Measurements from ENCODE around the gene COX5A.
"Not testable (repeated sequence)": the region's sequence is repeated elsewhere in the genome, so short reads cannot be mapped to it uniquely, and the experiment has no call there.

COX5A gene

DNA sequence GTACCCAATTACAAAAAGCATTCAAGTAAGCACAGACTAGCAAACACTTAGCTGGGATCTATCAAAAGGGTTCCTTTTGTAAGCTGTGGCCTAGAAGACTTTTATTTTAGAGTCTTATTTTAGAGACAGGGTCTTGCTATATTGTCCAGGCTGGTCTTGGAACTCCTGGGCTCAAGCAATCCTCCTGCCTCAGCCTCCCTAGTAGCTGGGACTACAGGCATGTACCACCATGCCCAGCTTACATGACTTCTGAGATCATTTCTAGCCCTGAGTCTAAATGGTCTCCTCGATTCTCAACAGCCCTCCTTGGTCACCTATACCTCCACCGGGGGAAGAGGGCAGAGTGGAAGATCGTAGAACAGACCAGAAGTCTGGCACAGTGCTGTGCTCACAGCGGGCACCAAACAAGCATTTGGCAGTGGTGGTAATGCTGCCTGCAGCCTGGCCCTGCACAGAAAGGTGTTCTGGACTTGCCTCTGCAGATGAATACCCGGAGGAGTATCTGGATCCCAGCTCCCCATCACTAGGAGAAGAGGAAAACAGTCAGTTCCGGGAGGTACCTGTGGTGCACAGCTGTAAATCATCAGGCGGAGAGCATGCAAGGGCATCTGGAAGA lies 33.6 kb downstream of the COX5A start:
- H3K27ac ChIP-seq (ENCODE audit: insufficient read depth, low read depth, low read length, poor library complexity, severe bottlenecking), result no peak overlapping the region
- 94 to 96% methylated on average over 7 of the region's 7 CpGs for WGBS, 2 experiments
- H3K9me3 ChIP-seq (ENCODE audit: control insufficient read depth, low read length), result no peaks in the 10 kb centered on the region
- H3K4me3 ChIP-seq (ENCODE audit: insufficient read depth, low read depth, low read length), result no peak overlapping the region
- no peaks in the 10 kb centered on the region for H3K27me3 ChIP-seq (ENCODE audit: control insufficient read depth, insufficient read depth, low read length, poor library complexity, severe bottlenecking)
- H3K36me3 ChIP-seq (ENCODE audit: control insufficient read depth, insufficient read depth, low read length), result peaks cover 19% of the 10 kb centered on the region
- H3K4me1 ChIP-seq (ENCODE audit: control insufficient read depth, insufficient read depth, low read length), result no peaks in the 10 kb centered on the region

DNA sequence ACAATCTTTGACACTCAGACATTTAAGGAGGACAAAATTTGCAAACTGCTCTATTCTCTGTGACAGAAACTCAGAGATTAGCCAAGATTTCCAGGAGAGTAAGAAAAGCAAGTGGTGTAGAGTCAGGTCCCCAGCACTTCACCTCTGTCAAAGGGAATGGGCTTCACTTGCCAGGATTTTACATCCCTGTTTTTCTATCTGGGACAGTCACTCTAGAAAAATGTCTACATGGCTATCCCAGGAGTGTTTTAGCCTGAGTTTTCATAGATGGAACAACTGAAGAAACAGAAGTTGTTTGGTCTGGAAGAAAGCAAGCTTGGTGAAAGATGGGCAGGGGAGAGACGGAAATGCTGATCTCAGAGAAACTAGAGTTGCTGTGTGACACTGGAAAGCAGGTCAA lies 34.2 kb downstream of the COX5A start:
- H3K27me3 ChIP-seq (ENCODE audit: control insufficient read depth, insufficient read depth, low read length, poor library complexity, severe bottlenecking), result no peaks in the 10 kb centered on the region
- H3K36me3 ChIP-seq (ENCODE audit: control insufficient read depth, insufficient read depth, low read length), result peaks cover 24% of the 10 kb centered on the region
- no peaks in the 10 kb centered on the region for H3K9me3 ChIP-seq (ENCODE audit: control insufficient read depth, low read length)
- no peak overlapping the region for H3K27ac ChIP-seq (ENCODE audit: insufficient read depth, low read depth, low read length, poor library complexity, severe bottlenecking)
- WGBS, 2 experiments, result 95 to 96% methylated on average over 1 of the region's 1 CpG
- H3K4me3 ChIP-seq (ENCODE audit: insufficient read depth, low read depth, low read length), result no peak overlapping the region
- no peaks in the 10 kb centered on the region for H3K4me1 ChIP-seq (ENCODE audit: control insufficient read depth, insufficient read depth, low read length)

DNA sequence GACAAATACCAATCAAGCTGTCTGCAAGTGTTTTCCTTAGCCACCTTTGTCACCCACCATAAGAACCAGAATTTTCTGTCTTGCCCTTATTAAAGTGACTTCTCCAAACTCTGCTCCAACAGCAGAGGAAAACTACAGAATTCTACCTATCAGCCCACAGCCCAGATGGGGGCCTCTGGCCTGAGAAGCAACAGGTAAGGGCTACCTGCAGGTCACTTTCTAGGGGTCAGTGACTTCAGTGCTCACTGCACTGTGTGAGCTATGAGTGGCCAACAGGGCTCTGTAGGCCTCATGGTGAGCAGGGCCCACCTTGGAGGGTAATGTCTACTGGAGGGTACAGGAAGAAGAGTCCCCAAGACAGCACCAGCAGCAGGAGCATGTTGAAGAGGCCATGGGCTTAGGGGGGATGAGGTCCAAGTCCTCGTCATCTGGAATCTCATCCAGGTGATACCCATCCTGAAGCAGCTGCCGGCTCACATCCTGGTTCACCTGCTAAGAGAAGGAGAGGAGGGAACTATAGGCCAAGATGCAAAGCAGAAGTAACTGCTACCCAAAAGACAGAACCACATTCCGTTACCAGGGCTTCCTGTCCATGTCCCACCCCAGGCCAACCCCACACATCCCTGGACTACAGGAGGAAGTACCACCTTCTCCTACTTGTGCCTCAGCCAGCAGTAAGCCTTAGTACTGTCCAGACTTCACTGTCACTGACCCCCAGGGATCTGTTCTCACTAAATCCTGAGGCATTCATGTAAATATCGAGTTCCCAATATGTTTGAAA lies 35.4 kb downstream of the COX5A start:
- Histone ChIP-seq H3K27me3 (ENCODE audit: control insufficient read depth, insufficient read depth, low read length, poor library complexity, severe bottlenecking) (no peaks in the 10 kb centered on the region), H3K36me3 (ENCODE audit: control insufficient read depth, insufficient read depth, low read length) (peaks cover 30% of the 10 kb centered on the region), H3K4me3 (ENCODE audit: insufficient read depth, low read depth, low read length) (no peak overlapping the region), H3K9me3 (ENCODE audit: control insufficient read depth, low read length) (no peaks in the 10 kb centered on the region), H3K4me1 (ENCODE audit: control insufficient read depth, insufficient read depth, low read length) (no peaks in the 10 kb centered on the region), H3K27ac (ENCODE audit: insufficient read depth, low read depth, low read length, poor library complexity, severe bottlenecking) (no peak overlapping the region)
- WGBS, 2 experiments, result 95 to 96% methylated on average over 4 of the region's 4 CpGs

DNA sequence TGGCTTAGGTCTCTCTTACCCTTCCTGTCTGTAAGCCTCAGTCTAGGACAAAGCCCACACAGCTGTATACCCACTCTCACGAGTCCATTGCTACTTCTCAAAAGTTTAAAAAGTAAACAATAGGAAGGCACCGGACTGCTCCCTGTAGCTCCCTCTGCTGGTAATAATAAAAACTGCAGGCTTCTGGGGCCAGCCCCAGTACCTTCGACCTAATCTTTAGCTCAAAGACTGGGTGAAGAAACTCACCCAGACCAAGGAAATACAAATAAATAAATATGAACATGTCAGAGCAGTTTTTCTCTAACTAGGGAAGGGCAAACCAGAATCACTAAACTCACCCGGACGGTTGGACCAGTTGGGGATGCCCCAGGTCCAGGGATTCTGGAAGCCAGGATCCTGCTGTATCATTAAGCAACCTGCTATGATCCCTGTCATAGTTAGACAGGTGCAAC lies 36.2 kb downstream of the COX5A start:
- Histone ChIP-seq H3K4me1 (ENCODE audit: control insufficient read depth, insufficient read depth, low read length) (no peaks in the 10 kb centered on the region), H3K36me3 (ENCODE audit: control insufficient read depth, insufficient read depth, low read length) (peaks cover 33% of the 10 kb centered on the region), H3K27ac (ENCODE audit: insufficient read depth, low read depth, low read length, poor library complexity, severe bottlenecking) (no peak overlapping the region), H3K27me3 (ENCODE audit: control insufficient read depth, insufficient read depth, low read length, poor library complexity, severe bottlenecking) (no peaks in the 10 kb centered on the region), H3K9me3 (ENCODE audit: control insufficient read depth, low read length) (no peaks in the 10 kb centered on the region), H3K4me3 (ENCODE audit: insufficient read depth, low read depth, low read length) (no peak overlapping the region)
- WGBS, 2 experiments, result 48 to 56% methylated on average over 5 of the region's 5 CpGs

DNA sequence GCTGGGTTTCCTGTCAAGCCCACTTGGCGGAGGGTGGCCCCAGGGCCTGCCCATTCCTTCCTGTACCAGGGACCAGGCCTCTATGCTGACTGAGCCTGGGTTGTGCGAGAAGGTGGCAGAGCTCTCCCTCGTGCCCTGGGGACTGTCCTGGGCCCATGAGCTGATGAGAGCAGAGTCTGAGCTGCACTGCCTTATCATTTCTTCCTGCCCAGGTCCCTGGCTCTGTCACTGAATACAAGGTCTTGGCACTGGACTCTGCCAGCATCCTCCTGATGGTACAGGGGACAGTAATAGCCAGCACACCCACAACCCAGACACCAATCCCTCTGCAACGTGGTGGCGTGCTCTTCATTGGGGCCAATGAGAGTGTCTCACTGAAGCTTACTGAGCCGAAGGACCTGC lies 40.6 kb downstream of the COX5A start:
- peaks cover 27% of the 10 kb centered on the region for H3K36me3 ChIP-seq (ENCODE audit: control insufficient read depth, insufficient read depth, low read length)
- no peaks in the 10 kb centered on the region for H3K27me3 ChIP-seq (ENCODE audit: control insufficient read depth, insufficient read depth, low read length, poor library complexity, severe bottlenecking)
- H3K4me3 ChIP-seq (ENCODE audit: insufficient read depth, low read depth, low read length), result no peak overlapping the region
- H3K27ac ChIP-seq (ENCODE audit: insufficient read depth, low read depth, low read length, poor library complexity, severe bottlenecking), result no peak overlapping the region
- no peaks in the 10 kb centered on the region for H3K9me3 ChIP-seq (ENCODE audit: control insufficient read depth, low read length)
- H3K4me1 ChIP-seq (ENCODE audit: control insufficient read depth, insufficient read depth, low read length), result no peaks in the 10 kb centered on the region
- WGBS, 2 experiments, result 92 to 93% methylated on average over 6 of the region's 6 CpGs

DNA sequence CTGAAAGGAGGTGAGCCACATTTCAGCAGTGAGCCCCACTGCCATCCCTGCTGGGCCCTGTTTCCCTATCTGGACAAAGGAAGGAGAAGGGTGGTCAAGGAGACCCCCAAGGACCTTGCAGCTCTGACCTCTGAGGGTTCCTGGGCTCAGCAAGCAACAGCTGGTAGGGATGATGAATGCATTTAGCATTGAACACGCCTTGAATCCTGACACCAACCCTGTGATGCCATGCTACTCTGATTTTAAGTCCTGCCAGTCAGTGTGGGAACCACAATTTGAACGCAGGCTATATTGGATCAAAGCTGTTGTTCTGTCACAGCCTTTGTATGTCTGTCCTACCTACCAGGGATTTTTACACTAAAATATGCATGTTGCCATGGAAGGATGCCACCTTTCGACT lies 41.6 kb downstream of the COX5A start:
- H3K4me3 ChIP-seq (ENCODE audit: insufficient read depth, low read depth, low read length), result no peak overlapping the region
- H3K27me3 ChIP-seq (ENCODE audit: control insufficient read depth, insufficient read depth, low read length, poor library complexity, severe bottlenecking), result no peaks in the 10 kb centered on the region
- H3K27ac ChIP-seq (ENCODE audit: insufficient read depth, low read depth, low read length, poor library complexity, severe bottlenecking), result no peak overlapping the region
- H3K4me1 ChIP-seq (ENCODE audit: control insufficient read depth, insufficient read depth, low read length), result no peaks in the 10 kb centered on the region
- peaks cover 32% of the 10 kb centered on the region for H3K36me3 ChIP-seq (ENCODE audit: control insufficient read depth, insufficient read depth, low read length)
- H3K9me3 ChIP-seq (ENCODE audit: control insufficient read depth, low read length), result no peaks in the 10 kb centered on the region
- 81 to 93% methylated on average over 3 of the region's 3 CpGs for whole genome bisulfite sequencing, 2 experiments

DNA sequence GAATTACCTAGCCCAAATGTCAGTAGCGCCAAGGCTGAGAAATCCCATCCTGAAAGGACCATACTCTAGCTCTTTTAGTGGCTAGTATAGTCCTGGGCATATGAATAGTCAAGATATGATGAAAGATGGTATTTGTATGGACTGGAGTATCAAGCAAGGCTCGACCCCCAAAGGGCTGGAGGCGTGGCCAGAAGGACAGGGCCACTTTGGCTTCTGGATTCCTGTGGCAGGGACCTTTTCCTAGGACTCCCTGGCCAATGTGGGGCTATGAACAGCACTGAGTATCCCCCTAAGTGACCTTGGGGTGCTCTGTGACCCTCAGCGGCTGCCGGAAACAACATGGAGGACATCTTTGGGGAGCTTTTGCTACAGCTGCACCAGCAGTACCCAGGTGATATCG lies 42.0 kb downstream of the COX5A start:
- Histone ChIP-seq H3K36me3 (ENCODE audit: control insufficient read depth, insufficient read depth, low read length) (peaks cover 32% of the 10 kb centered on the region), H3K27me3 (ENCODE audit: control insufficient read depth, insufficient read depth, low read length, poor library complexity, severe bottlenecking) (no peaks in the 10 kb centered on the region), H3K4me3 (ENCODE audit: insufficient read depth, low read depth, low read length) (no peak overlapping the region), H3K27ac (ENCODE audit: insufficient read depth, low read depth, low read length, poor library complexity, severe bottlenecking) (no peak overlapping the region), H3K9me3 (ENCODE audit: control insufficient read depth, low read length) (no peaks in the 10 kb centered on the region), H3K4me1 (ENCODE audit: control insufficient read depth, insufficient read depth, low read length) (no peaks in the 10 kb centered on the region)
- WGBS, 2 experiments, result 93 to 95% methylated on average over 6 of the region's 6 CpGs

DNA sequence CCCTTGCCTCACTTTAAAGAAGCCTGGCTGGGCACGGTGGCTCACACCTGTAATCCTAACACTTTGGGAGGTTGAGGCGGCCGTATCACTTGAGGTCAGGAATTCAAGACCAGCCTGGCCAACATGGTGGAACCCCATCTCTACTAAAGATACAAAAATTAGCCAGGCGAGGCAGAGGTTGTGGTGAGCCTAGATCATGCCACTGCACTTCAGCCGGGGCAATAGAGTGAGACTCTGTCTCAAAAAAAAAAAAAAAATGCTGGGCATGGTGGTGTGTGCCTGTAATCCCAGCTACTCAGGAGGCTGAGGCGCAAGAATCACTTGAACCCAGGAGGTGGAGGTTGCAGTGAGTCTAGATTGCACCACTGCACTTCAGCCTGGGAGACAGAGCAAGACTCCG lies 43.5 kb downstream of the COX5A start:
- H3K36me3 ChIP-seq (ENCODE audit: control insufficient read depth, insufficient read depth, low read length), result peaks cover 26% of the 10 kb centered on the region
- H3K9me3 ChIP-seq (ENCODE audit: control insufficient read depth, low read length); H3K4me3 ChIP-seq (ENCODE audit: insufficient read depth, low read depth, low read length); H3K4me1 ChIP-seq (ENCODE audit: control insufficient read depth, insufficient read depth, low read length); H3K27me3 ChIP-seq (ENCODE audit: control insufficient read depth, insufficient read depth, low read length, poor library complexity, severe bottlenecking); H3K27ac ChIP-seq (ENCODE audit: insufficient read depth, low read depth, low read length, poor library complexity, severe bottlenecking): not testable (repeated sequence)
- 93 to 94% methylated on average over 7 of the region's 7 CpGs for WGBS, 2 experiments

DNA sequence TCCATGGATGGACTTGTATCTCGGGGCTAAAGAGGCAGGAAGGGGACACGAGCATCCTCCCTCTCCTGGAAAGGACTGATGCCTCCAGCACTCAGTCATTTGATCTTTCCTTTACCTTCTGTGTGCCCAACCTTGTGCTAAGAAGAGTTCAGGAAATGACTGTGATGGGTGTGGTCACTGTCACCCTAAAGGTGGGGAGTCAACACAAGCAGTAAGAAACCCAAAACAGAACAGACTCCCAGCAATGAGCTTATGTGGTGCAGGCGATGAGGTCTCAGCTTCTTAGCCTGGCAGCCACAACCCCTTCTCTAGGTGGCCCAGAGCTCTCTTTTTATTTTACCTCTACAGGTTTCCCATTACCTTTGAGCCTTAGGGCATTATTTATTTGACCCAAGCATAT lies 44.2 kb downstream of the COX5A start:
- Histone ChIP-seq H3K36me3 (ENCODE audit: control insufficient read depth, insufficient read depth, low read length) (peaks cover 20% of the 10 kb centered on the region), H3K4me3 (ENCODE audit: insufficient read depth, low read depth, low read length) (no peak overlapping the region), H3K4me1 (ENCODE audit: control insufficient read depth, insufficient read depth, low read length) (no peaks in the 10 kb centered on the region), H3K9me3 (ENCODE audit: control insufficient read depth, low read length) (no peaks in the 10 kb centered on the region), H3K27ac (ENCODE audit: insufficient read depth, low read depth, low read length, poor library complexity, severe bottlenecking) (no peak overlapping the region), H3K27me3 (ENCODE audit: control insufficient read depth, insufficient read depth, low read length, poor library complexity, severe bottlenecking) (no peaks in the 10 kb centered on the region)
- 98% methylated on average over 3 of the region's 3 CpGs for WGBS, 2 experiments

DNA sequence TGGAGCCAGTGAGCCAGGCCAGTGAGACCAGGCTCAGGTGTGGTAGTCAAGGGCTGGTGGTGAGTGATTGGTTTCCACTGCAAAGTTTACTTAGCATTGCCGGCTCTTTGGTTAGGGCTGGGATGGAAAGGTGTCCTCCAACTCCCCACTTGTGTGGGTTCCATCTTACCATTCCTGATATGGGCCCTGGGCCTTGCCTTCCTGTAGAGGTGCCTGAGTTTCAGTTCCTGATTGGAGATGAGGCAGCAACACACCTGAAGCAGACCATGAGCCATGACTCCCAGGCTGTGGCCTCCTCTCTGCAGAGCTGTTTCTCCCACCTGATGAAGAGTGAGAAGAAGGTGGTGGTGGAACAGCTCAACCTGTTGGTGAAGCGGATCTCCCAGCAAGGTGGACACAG lies 44.9 kb downstream of the COX5A start:
- Histone ChIP-seq H3K9me3 (ENCODE audit: control insufficient read depth, low read length) (no peaks in the 10 kb centered on the region), H3K27me3 (ENCODE audit: control insufficient read depth, insufficient read depth, low read length, poor library complexity, severe bottlenecking) (no peaks in the 10 kb centered on the region), H3K27ac (ENCODE audit: insufficient read depth, low read depth, low read length, poor library complexity, severe bottlenecking) (no peak overlapping the region), H3K4me3 (ENCODE audit: insufficient read depth, low read depth, low read length) (no peak overlapping the region), H3K36me3 (ENCODE audit: control insufficient read depth, insufficient read depth, low read length) (peaks cover 18% of the 10 kb centered on the region), H3K4me1 (ENCODE audit: control insufficient read depth, insufficient read depth, low read length) (no peaks in the 10 kb centered on the region)
- 97 to 100% methylated on average over 2 of the region's 2 CpGs for WGBS, 2 experiments

Data from ectodermal cell (in vitro differentiated cells).